KOPT-K1 (cell line): ENCODE measurements around the gene MGAT4A.
A peak's percentile ranks its signal among the peaks of the same experiment; 100 is the strongest.
"Not testable (repeated sequence)": the region's sequence is repeated elsewhere in the genome, so short reads cannot be mapped to it uniquely, and the experiment has no call there.

Experiments used
- H3K27ac ChIP-seq: fragments of 200-600 bp; sonication (generic); 2 replicates; pipeline ENCODE4 v1.5.1; 2016; ENCODE audit warnings: antibody characterized with exemption, mild to moderate bottlenecking, low read depth, low read length; ENCODE audit not compliant: poor library complexity, severe bottlenecking
- H3K36me3 ChIP-seq: fragments of 200-600 bp; sonication (generic); 2 replicates; pipeline ENCODE4 v1.5.1; 2017; ENCODE audit warnings: antibody characterized with exemption, mild to moderate bottlenecking, low read length, moderate library complexity; ENCODE audit not compliant: insufficient read depth
- H3K9me3 ChIP-seq: fragments of 200-600 bp; sonication (generic); 2 replicates; pipeline ENCODE4 v1.5.1; 2017; ENCODE audit warnings: antibody characterized with exemption, low read length, mild to moderate bottlenecking; ENCODE audit not compliant: insufficient read depth, poor library complexity, severe bottlenecking

MGAT4A gene

DNA sequence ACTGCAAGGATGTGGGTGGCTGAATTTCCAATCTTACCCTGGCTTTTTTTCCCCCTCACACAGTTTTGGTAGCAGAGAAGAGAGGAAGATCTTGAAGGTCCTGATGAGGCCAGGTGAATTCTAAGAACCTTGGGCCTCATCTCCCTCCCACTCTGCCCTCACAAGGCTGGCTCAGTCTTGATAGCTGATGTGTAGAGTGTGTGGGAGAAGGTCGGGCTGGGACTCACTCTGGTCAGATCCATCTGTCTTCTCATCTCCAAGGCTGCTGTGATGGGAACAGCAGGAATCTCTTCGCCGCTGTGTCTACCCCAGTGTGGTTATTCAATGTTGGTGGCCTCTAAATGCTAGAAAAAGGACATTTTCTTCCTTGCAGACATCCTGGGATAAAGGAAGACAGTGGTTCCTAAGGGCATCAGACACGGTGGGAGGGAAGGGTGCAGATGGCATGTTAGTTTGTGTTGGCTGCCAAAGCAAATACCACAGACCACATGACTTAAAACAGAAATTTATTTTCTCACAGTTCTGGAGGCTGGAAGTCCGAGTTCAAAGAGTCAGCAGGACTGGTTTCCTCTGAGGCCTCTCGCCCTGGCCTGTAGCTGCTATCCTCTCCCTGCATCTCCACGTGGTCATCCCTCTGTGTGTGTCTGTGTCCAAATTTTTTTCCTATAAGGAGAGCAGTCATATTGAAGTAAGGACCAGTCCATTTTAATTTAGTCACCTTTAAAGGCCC, 37.6 kb upstream of the MGAT4A start:
- Histone ChIP-seq H3K27ac (peak overlapping the region; percentile 98), H3K9me3 (no peaks in the 10 kb centered on the region), H3K36me3 (no peaks in the 10 kb centered on the region)

DNA sequence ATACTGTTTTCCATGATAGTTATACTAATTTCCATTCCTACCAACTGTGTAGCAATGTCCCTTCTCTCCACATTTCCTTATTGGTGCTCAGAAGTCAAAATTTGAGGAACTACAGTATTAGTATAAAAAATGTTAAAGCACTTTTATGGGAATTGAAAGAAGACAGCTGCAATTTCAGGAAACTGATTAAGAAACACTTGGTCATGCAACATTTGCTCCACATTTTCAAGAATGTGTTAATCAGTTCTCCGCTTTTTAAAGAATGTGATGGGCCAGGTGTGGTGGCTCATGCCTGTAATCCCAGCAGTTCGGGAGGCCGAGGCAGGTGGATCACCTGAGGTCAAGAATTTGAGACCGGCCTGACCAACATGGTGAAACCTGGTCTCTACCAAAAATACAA, 33.6 kb upstream of the MGAT4A start:
- Histone ChIP-seq H3K9me3 (no peaks in the 10 kb centered on the region), H3K36me3 (no peaks in the 10 kb centered on the region), H3K27ac (peak overlapping the region; percentile 98)

DNA sequence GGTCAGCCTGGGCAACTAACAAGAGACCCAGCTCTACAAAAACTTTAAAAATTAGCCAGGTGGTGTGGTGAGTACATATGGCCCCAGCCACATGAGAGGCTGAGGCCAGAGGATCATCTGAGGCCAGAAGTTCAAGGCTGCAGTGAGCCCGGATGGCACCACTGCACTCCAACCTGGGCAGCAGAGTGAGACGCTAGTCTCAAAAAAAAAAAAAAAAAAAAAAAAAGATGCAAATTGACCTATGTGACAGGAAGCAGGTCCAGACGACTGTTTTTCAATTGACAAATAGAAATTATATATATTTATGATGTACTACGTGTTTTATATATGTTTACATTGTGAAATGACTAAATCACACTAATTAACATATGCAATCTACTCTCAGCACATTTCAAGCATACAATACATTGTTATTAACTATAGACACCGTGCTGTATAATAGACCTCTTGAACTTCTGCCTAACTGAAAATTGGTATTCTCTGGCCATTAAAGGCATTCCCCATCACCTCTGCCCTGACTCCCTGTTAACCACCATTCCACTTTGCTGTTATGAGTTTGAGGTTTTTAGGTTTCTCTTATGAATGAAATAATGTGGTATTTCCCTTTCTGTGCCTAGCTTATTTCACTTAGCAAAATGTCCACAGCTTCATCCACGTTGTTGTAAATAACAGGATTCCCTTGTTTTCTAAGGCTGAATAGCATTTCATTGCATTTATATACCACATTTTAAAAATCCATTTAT, 32.4 kb upstream of the MGAT4A start:
- H3K9me3 ChIP-seq, result no peaks in the 10 kb centered on the region
- peak overlapping the region; percentile 98 for H3K27ac ChIP-seq
- H3K36me3 ChIP-seq, result no peaks in the 10 kb centered on the region

DNA sequence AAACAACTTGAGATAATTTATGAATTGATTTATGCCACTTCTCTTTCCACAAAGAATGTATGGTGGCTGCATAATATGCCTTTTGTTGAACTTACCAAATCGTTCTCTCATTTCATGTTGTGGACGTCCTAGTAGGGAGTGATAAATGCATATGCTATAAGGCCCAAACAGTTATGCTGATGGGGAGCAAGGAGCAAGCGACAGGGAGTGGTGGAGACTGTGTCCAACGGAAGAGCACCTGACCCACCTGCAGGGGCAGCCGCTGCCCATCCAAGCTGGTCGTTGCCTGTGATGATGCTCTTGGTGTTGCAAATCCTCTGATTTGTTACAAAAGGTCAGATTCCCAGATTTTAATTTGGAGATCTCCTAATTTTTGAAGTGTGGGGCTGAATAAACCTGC, 31.0 kb upstream of the MGAT4A start:
- Histone ChIP-seq H3K27ac (peak overlapping the region; percentile 89), H3K9me3 (no peaks in the 10 kb centered on the region), H3K36me3 (no peaks in the 10 kb centered on the region)

DNA sequence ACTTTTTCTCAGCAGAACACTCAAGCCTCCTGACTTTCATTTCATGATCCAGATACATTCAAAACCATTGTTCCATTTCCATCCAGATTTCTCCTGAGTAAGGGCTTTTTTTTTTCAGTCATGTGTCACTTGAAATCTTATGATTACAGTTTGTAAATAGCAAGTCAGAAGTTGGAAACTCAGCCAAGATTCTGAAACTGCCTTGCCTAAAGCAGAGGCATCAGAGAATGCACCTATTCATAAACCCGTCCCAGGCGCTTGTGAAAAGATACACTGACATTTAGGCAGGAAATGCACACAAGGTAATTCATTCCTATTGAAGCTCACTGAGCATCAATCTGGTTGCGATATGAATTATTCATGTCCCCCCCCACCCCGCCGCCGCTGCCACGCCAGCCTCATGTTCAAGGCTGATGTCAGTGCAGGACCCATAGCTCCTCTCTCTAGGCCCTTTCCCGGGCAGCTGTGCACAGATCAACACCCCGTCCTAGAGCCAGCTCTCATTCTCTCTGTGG, 30.4 kb upstream of the MGAT4A start:
- Histone ChIP-seq H3K27ac (peak overlapping the region; percentile 89), H3K9me3 (no peaks in the 10 kb centered on the region), H3K36me3 (no peaks in the 10 kb centered on the region)

DNA sequence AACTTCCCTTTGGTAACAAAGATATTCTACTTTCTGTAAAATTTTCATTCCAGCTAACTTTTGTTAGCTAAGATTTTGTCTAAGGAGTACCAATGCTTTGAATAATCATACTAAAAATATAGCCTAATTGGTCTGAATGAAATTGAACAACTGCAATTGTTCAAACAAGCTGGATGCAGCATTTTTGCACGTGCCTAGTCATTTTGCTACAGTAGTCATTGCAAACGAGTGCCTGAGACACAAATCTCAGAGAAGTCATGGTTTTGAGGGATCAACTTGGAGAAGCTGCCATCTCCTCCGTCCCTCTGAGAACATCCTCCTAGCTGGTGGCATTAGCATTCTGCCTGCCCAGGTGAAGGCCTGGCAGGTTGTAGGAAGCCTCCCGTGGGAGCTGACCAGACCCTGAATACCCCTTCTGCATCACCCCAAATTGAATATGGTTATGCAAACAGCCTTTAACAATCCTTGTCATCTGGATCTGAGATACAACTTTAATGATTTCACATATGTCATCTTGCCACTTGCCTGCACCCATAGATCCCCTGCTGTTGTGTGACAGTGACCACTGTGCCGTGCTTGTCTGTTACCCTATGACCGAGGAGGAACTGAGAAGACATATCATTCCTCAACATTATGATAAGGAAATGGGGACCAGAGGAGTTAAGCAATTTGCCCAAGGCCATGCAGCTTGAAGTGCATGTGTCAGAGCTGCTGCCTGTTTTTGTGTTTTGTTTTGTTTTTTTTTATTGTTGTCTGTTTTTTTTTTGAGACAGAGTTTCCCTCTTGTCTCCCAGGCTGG, 29.1 kb upstream of the MGAT4A start:
- Histone ChIP-seq H3K27ac (peak overlapping the region; percentile 89), H3K9me3 (no peaks in the 10 kb centered on the region), H3K36me3 (no peaks in the 10 kb centered on the region)

DNA sequence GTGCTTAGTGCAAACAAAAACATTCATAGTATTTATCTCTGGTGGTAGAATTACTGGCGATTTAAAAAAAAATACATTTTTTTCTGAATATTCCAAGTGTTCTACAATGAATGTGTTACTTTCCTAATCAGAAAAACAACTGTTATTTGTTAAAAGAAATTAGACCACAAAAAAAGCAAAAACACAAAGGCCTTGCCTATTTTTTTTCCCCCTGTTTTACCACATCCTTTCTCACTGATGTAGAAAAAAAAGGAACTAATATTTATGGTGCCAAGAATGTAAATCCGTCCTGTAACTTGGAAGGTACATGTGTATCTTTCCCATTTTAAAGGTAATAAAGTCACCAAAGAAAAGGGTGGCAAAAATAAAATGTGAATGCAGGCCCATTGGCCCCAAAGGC, 28.4 kb upstream of the MGAT4A start:
- Histone ChIP-seq H3K36me3 (no peaks in the 10 kb centered on the region), H3K9me3 (no peaks in the 10 kb centered on the region), H3K27ac (peak overlapping the region; percentile 89)

DNA sequence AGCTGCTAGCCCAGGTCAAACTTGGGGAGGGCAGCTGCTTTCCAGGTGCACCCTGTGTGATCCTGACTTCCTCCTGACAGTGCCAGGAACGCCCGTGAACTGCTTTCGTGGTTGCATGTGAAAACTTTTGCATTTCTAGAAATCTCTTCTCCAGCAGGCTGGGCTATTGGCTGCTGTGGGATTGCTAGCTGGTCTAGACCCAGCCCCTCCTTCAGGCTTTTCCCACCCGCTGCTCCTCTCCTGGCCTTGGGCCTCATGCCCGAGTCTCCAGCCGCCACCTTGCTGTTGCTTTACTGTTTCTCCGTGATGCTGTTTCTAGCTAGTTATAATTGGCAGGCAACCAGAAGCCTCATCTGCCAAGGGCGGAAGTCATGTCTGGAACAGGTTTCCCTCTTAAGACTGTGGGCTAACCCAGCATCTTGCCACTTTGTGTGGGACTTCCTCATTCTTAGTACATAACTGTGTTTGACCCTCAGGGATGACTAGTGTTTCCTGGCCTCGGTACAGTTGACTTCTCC, 27.0 kb upstream of the MGAT4A start:
- peak overlapping the region; percentile 89 for H3K27ac ChIP-seq
- no peaks in the 10 kb centered on the region for H3K9me3 ChIP-seq
- no peaks in the 10 kb centered on the region for H3K36me3 ChIP-seq

DNA sequence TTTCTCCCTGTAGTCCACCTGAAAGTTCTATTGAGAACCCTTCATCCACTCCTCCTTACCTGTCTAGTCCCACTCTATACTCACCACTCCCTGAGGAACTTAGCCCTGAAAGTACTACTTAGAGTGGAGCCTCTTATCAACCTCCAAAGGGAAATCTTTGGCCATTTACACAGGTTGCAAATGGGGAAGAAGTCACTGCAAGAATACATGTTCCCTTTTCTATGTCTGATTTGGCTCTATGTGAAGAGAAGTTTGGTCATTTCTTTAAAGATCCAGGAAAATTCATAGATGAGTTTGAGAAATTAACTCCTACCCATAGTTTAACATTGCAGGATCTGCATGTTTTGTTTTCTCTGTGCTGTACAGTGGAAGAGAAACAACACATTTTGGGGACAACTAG, 22.9 kb upstream of the MGAT4A start:
- H3K36me3 ChIP-seq, result no peaks in the 10 kb centered on the region
- H3K27ac ChIP-seq, result no peak overlapping the region
- no peaks in the 10 kb centered on the region for H3K9me3 ChIP-seq

DNA sequence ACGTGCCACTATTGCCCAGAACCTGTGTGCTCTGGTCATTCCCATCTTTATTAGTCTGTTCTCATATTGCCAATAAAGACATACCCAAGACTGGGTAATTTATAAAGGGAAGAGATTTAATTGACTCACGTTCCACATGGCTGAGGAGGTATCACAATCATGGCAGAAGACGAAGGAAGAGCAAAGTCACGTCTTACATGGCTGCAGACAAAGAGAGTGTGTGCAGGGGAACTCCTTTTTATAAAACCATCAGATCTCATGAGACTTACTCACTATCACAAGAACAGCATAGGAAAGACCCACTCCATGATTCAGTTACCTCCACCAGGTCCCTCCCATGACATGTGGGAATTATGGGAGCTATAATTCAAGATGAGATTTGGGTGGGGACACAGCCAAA, 21.8 kb upstream of the MGAT4A start:
- H3K27ac ChIP-seq, H3K36me3 ChIP-seq: not testable (repeated sequence)

DNA sequence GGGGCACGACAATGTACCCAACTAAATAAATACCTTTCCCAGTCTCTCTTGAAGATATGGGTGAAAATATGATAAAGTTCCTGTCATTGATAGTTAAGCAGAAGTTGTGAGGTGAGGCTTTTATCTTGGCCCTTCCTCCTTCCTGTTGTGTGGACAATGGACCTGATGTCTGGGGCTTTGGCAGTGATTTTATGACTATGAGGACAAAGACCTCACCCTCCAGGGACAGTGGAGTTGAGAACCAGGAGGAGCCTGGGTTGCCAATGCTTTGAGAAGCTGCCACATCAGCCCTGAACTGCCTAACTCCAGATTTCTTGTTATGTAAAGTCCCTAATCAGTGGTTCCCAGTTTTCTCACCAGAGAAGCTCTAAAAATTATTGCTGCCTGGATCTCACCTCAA, 20.8 kb upstream of the MGAT4A start:
- no peaks in the 10 kb centered on the region for H3K9me3 ChIP-seq
- no peak overlapping the region for H3K27ac ChIP-seq
- no peaks in the 10 kb centered on the region for H3K36me3 ChIP-seq

More for the DNA sequence above, 21.8 kb upstream of the MGAT4A start:
- not testable (repeated sequence) for H3K9me3 ChIP-seq

DNA sequence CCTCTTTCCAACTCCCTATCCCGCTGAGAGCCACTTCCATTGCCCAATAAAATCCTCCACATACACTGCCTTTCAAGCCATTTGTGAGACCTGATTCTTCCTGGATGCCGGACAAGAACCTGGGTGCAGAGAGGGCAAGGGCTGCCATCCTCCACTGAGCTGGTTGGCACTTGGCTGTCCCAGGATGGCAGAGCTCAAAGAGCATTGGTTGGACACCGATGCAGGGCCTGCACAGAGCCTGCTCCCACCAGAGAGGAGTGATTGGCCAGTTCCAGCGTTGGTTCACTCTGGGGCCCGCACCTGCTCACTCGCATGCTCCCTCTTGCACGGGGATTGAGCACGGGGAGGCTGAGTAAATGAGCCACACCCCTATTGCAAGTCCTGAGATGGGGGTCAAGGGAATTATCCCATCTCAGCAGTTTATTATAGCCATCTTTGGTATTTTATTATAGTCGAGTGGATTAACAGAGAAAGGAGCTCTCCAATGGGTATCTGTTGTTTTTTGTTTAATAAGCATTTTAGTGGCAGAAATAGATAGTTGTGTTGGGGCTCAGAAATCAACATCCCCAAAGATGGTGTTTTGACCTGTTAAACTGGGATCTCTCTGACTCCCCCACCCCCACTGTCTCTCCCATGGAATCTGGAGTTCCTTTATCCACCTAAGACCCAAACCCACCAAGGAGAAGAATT, 19.8 kb upstream of the MGAT4A start:
- H3K36me3 ChIP-seq, result no peaks in the 10 kb centered on the region
- H3K27ac ChIP-seq, result no peak overlapping the region
- no peaks in the 10 kb centered on the region for H3K9me3 ChIP-seq

DNA sequence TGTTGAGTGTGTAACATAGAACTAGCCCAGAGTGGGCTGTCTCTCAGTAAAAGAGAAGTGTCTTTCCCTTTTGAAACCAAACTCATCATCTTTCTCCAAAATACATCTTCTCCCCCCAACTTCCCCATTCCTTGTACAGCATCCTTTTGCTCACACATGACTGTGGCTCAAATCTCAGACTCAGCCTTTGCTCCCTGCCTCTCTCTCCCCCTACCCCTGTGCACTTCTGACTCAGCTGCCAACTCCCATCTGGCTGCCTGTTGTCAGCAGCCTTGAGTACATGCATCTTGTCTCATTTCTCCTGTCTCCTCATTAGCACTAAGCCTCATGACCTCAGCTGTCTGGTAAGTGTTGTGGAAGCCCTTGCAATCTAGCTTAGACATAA, 18.1 kb upstream of the MGAT4A start:
- Histone ChIP-seq H3K27ac (peak overlapping the region; percentile 57), H3K9me3 (peaks cover 4% of the 10 kb centered on the region), H3K36me3 (no peaks in the 10 kb centered on the region)

DNA sequence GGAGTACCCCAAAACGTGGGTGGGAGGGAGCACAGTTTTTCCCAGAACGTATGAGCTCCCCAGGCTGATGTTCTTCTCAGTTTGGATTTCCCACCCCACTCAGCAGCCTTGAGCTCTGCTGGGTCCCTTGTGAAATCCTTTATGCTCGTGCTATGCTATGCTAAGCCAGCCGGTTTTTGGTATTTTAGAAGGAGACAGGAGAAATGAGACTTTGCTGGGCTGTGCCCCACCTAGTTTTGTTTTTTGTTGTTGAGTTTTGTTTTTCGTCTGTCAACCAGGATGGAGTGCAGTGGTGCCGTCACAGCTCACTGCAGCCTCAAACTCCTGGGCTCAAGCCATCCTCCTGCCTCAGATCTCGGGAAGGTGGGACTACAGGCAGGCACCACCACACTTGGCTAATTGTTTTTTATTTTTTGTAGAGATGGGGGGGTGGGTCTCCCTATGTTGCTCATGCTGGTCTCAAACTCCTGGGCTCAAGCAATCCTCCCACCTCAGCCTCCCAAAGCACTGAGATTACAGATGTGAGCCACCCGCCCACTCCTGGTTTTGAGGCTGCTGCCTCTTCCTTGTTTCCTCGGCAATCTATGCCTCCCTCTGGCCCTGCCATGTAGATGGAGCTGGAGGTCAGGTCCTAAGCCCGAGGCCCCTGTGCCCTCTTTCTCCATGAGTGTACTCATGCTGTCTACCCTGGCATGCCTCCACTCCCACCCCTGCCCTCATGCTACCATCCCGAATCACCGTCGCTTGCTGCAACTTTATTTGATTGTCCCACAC, 17.5 kb upstream of the MGAT4A start:
- H3K27ac ChIP-seq, result peak overlapping the region; percentile 57
- peaks cover 4% of the 10 kb centered on the region for H3K9me3 ChIP-seq
- H3K36me3 ChIP-seq, result no peaks in the 10 kb centered on the region
